ENCODE data around the gene UGCG.

DNA sequence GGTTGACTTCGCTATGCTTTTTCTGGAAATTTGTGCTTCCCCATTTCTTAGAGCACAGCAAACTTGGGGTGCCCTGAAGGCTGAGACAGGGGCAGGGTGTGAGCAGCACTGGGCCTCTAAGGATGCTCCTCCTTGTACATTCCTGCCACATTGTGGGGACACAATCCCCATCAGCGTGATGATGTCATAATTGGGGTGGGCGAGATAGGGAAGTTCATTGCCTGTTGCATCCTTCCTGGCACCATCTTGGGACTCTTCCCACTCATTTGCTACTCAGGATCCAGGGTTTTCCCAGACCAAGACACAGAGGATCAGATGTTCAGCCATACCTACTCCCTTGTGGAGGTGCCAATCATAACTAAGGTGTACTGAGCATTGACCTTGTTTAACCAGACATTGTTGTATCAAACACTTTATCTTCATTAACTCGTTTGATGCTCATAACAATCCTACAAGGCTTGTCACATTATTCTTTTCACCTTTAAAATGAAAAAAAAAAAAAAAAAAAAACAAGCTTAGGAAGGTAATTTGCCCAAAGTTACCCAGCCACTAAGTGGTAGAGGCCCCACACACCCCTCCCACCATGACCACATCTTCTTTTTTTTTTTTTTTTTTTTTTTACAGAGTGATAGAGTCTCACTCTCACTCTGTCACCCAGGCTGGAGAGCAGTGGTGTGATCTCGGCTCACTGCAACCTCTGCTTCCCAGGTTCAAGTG, 87.6 kb downstream of the UGCG start:
- no peak for TF ChIP-seq POLR2AphosphoS5 (IDR thresholded peaks at IDR 0.05; ENCODE audit: borderline replicate concordance, low read depth, low read length)
- TF ChIP-seq EZH2 (IDR thresholded peaks at IDR 0.05), result no peak

Measured in SK-N-MC (cell line).